Stimulated activated CD8-positive, alpha-beta memory T cell treated with anti-CD3 and anti-CD28 coated beads, Interleukin-4, amount 100 ng/mL, for 1 hour (primary cell): Measurements from ENCODE around the gene CDCA4.
A peak's percentile ranks its signal among the peaks of the same experiment; 100 is the strongest.

Experiments used
- DNase-seq, 2 donors: peaks; one replicate each; pipeline ENCODE4 v3.0.0-alpha.2; 2020; ENCODE audit warnings: low read depth in 2 of 2, low spot score in 1 of 2

The CDCA4 gene

DNA sequence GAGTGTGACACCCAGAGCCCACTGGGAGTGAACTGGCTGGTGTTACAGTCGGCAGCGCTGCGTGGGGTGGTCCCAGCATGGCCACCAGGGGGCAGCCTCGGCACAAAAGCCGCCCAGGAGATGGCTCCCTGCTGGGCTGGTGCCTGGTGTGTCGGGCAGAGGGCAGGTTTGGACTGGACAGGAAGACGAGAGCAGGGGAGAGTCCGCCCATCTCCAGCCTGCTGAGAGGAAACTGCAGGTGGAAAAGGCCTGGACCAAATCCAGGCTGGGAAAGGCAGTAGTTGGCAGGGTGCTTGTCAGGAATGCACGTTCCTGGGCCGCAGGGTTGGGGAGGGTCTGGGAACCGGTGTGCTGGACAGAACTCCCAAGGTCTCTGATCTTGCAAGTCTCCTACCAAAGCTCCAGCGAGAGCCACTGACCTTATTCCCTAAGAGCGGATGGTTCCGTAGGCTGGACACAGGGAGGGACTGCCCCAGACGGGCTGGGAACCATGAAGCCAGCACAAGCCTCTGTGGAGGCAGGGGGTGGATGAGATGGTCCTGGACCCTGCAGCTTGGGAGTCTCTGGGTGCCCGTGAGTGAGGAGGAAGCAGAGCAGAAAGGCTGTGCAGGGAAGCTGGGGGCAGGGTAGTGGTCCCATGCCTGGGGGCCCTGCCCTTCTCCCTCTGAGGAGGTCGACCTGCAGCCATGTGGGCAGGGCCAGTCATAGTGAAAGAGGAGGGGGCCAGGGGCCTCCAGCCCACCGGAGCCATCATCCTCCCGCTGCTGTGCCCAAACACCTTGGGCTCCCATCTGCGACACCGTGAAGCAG lies 44.5 kb downstream of the CDCA4 start:
- DNase-seq = peak; percentile 76 to 79

DNA sequence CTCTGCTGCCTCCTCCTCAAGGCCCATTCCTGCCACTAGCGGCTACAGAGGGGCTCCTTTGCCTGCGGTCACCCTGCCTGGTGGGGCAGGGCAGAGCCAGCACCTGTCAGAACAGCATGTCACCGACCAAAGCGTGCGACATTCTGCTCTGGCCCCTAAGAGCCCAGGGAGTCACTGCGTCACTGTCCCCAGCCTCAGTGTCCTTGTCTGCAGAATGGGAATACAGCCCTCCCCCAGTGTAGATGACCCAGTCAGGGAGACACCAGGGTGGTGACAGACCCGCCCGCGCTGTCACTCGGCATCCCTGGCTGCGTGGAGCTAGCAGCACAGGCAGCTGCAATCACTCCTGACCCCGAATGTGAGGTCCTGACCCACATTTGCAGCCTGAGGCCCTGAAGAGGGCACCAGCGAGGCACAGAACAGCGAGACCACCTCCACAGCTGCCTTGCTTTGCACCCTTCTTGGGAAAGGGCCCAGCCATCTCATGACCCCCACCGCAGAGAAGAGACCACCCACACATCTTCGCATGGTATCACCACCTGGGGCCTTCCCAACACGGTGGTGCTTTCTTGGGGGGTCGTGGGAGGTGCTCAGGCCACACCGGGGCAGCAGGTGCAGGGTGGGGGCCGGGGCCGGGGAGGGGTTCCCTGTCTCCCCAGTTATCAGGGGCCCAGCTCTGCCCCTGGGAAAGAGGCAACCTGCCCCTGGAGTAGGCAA lies 45.2 kb downstream of the CDCA4 start:
- no peak for DNase-seq

DNA sequence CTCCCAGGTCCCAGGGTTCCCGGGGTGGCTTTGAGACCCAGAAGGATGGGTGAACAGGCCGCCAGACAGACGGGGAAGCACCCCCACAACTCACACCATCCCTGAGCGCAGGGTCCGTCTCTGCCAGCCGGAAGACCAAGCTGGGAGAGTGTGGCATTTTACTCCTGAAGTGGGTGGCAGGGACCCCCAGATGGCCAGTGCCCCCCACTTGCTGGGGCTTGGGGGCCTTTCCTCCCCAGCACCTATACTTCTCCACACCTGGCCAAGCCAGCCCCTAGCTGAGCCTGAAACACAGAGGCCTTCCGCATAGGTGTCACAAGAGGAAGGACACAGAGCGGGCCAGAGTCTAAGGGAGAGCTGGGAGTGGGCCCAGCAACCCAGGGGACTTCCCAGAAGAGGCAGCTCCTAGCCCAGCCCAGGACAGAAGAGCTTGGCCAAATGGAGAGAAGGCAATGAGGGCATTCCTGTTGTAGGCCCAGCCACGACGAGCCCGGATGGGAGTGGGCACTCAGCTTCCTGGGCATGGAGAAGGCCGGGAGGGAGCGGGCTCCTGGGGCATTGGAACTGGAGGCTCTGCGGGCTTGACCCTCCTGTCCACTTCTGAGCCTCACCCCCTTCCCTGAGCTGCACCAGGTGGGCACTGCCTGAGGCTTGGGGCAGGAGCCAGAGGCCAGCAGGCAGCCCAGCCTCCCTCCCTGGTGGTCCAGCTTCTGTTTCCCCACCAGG lies 46.1 kb downstream of the CDCA4 start:
- no peak for DNase-seq

DNA sequence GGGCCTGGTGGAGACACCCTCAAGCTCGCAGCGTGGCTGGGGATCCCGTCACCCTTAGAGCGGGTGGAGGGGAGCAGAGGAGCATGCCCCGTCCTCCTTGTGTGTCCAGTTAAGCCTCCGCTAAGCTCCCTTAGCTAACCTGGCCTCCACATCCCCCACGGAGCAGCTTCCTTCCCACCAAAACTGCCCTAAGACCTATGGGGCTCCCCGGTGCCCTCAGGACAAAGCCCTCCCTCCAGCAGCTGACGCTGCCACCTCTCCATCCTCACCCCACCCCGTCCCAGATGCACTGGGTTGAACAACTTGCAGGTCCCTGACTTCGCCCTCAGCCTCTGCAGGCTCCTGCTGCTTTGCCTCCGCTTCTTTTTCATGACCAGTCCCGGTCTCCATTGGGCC lies 46.7 kb downstream of the CDCA4 start:
- DNase-seq = no peak

DNA sequence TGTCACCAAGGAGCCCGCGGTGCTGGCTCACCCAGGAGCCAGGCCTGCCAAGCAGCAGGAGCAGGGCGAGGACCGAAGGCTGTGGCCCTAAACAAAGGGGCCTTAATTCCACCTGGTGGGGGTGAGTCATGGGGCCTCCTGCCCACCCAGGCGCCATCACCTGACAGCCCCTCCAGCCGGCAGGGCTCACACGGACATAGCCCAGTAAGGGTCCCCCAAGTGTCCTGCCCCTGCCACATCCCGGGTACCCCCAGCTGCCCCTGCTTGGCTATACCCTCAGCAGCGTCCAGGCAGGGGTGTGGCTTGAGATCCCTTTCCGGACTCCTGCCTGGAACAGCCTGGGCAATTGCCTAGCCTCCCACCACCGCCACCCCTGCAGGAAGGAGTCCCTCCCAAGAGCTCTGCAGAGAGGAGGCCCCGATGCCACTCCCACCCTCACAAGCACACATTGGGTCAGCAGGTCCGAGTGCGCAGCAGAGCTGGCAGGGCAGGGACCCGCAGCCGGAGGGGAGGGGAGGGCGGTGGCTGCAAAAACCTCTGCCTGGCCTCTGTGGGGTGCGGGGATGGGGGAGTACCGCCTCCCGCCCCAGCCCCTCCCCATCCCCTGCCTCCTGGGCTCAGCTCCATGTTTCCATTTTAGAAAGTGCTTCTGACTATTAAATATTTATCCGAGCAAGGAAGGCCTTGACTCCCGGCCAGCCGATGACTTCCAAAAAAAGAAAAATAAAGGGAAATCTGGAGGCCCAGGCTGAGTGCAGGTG lies 47.3 kb downstream of the CDCA4 start:
- no peak for DNase-seq

DNA sequence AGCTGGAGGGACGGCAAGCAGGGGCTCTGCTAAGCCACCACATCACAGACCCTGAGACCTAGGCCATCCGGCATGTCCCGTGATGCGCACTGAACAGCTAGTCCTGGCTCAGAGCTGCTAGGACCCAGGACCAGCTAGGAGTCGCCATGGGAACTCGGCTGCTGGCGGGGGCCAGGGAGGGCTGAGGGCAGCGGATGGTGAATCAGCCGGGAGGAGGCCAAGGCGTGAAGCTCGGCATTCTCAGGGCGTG lies 47.8 kb downstream of the CDCA4 start:
- no peak for DNase-seq

DNA sequence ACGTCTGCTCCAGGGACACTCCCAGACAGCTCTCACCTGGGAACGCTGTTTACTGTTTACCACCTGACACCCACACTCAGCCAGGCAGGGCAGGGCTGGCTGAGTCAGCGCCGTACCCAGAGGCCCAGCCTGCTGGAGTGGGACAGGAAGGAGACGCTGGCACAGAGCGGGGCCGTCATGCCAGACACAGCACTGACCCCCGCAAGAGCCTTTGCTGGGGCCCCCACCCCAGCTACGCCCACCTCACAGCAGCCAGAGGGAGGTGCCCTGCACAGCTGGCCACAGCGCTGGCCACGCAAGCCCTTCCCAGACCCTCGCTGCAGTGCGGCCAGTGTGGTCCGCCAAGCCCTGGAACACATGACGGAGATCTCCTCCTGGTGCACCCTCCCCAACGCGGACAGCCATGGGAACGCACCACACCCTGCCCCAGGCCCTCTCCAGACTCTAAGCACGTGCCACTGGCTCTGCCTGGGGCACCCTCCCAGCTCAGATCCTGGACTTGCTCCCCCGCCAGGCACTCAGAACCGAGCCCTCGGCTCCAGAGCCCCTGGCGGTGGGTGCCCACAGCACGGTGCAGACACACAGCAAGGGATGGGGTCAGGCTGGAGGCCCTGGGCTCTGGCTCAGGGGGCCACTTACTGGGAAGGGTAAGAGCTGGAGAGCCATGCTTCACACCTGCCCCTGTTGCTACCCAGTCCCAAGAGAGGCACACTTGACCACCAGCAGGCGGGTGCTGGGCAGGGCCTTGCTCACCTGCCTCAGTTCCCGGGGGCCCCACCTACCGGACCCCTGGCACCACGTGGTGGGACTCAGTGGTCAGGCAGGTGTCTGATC lies 48.4 kb downstream of the CDCA4 start:
- no peak for DNase-seq

DNA sequence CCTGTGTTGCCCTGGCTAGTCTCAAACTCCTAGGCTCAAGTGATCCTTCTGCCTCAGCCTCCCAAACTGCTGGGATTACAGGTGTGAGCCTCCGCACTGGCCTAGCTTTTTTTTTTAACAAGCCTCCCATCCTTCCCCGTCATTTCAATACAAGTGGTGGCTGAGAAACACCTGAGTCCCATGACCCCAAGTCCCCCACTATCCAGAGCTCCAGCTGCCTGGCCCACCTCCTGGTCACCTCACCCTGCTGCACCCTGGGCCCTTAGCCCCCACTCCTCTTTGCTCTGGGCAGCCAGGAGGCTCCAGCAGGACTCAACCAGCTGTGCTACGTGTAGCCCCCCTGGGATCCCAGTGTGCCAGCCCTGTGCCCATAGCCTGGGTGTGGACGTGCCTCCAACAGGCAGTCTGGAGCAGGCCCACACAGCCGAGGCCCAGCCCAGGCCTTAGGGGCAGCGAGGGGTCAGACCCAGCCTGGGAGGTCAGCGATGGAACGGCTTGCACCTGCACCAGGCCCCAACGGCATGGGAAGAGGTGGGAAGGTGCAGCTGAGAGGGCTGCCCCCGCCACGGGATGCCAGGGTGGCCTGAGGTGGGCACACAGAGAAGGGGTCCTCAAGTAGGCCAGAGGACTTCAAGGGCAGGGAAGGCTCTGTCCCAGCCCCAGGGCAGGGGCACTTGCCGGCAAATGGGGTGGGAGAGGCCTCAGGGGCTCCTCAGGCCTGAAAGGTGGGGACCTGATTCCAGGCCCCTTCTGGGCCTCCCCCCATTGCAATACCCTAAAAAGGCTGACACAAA lies 49.2 kb downstream of the CDCA4 start:
- no peak for DNase-seq

DNA sequence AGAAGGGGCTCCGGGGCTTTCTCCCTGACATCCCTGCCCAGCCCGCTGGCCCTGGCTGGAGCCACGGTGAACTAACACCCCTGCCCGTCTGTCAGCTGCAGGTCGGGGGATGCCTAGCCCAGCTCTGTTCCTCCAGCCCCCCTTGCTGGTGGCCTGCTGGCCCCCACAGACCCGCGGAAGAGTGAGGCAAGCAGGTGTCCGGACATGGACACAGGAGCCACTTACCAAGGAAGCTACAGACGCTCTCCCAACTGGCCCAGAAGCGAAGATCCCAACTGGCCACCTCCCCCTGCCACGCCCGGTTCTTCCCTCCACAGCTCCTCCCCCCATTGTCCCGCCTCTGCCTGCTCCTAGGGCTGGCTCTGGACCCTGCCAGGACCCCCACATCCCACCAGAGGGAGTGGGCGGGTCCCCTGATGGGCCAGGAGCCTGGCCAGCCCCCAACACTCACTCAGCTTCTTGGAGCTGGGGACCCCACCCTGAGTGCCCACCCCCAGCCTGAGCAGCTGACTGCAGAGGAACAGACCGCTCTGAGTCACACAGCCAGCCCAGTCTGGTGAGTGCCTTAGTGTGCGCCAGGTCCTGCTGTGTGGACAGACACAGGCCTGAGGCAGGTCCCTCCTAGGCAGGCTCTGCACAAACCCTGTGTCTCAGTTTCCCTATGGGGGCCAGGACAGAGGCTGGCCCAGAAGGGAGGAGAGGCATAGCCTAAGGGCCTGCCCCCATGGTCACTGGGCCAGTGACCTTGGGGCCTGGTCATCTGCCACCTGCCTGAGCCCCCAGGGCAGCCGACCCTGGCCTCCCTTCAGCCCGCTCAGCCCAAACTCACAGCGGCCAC lies 50.4 kb downstream of the CDCA4 start:
- no peak for DNase-seq

DNA sequence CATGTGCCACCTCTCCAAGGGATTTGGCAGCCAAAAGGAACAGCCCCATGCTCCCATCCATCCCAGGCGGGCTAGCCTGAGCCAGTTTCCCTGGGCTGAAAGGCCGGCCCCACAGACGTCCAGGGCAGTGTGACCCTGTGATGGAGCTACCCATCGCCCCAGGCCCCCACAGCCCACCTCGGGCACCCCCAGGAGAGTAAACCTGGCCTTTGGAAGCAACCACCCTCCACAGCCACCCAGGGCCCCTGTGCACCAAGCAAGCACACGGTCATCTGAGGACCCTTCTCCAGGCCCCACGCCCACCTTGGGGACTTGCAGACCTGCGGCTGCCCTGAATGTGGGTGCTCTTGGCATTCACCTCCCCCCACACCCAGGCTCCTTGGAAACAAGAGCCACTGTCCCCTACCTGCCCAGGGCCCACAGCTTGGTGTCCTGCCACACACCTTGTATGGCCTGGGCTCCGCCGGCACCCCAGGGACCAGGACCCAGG lies 51.1 kb downstream of the CDCA4 start:
- DNase-seq = no peak

DNA sequence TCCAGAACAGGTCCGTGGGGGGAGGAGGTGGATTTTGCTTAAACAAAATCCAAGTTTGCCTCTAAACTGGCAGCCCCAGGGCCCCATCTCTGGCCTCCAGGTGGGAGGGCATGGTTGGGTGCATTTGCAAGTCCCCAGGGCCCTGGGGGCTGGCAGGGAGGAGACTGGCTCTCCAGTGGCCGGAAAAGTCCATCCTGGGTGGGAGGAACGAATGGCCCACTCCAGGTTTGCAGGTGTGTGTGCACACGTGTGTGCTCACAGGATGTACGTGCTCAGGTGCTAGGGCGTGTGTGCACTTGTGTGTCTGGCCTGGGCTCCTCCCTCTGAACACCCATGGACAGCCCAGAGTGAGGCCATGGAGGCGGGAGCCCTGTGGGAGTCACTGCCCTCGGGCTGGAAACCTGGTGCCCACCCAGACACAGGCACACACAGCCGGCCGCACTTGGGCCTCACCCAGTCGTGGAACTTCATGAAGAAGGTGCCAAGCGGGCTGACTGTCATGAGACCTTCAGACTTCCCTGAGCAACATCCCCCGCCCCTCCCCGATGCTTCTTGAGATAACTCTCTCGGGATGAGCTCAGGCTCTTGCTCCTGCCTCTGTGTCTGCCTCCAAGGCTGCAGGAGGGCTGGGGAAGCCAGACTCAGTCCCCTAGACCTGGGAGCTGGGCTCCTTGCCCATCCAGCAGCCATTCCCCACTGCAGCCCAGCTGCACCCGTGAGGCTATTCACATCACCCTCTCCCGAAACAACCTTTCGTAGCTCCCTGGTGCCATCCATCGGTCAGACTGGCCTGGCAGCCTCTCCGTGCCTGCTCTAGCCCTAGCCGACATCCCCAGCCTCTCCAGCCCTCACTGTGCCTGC lies 52.1 kb downstream of the CDCA4 start:
- no peak for DNase-seq

DNA sequence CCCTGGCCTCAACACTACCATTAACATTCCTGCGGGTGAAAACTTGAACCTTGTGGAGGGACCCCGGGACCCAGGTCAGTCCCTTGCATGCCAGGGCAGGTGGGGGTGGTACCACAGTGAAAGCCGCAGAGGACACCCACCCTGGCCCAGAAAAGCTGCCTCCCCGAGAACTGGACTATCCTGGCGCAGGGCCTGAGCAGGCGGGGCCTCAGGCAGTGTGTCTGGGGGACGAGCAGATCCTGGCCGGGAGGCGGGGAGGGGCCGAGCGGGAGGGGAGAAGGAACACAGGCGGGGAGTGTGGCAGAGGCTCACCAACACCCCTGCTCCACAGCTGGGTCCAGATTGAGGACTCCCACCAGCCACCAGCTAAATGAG lies 52.7 kb downstream of the CDCA4 start:
- no peak for DNase-seq

DNA sequence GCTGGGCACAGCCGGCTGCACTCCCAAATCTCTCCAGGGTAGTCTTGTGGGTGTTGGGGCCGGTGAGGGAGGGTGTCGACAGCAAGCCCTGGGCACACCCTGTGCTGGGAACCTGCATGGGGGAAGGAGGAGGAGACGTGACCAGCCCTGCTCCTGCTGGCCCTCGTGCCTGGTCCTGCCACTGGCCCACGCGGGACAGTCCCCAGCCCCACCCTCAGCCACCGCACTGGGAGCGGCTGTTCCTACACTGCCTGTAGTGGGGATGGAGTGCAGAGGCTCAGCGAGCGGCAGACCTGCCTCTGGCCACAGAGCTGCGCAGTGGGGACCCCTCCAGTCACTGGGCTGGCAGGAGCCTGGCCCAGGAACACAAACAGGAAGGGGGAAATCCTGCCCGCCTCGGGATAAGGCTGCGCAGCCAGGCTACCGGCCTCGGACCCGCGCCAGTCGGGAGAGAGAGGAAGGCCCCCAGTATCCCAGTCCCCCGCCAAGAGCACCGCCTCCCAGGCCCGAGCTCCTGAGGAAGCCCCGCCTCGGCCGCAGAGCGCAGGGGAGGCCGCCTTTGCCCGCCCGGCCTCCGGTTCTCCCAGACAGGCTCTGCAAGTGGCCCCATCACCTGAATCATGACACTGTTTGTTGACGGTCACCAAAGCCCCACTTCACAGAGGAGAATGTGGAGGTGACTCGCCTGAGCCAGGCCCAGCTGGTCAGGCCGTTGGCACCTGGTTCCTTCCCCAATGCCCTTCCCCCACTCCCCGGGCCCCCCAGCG lies 53.3 kb downstream of the CDCA4 start:
- no peak for DNase-seq

DNA sequence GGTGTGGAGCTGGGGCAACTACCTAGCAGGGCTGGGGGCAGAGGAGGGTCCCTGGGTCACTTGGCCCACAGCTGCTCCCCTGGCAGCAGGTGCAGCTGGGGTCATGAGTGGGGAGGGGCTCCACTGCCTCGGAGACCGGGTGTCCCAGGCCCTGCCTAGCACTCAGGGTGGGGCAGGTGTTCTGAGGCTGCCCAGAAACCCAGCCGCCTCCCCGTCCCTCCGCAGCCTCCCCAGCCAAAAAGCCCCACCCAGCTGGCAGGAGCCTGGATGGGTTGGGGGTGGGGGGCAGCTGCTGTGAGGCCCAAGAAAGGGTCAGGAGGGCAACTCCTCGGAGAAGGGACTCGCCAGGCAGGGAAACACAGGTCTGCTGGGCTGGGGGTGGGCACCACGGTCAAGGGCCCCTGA lies 53.9 kb downstream of the CDCA4 start:
- no peak for DNase-seq

DNA sequence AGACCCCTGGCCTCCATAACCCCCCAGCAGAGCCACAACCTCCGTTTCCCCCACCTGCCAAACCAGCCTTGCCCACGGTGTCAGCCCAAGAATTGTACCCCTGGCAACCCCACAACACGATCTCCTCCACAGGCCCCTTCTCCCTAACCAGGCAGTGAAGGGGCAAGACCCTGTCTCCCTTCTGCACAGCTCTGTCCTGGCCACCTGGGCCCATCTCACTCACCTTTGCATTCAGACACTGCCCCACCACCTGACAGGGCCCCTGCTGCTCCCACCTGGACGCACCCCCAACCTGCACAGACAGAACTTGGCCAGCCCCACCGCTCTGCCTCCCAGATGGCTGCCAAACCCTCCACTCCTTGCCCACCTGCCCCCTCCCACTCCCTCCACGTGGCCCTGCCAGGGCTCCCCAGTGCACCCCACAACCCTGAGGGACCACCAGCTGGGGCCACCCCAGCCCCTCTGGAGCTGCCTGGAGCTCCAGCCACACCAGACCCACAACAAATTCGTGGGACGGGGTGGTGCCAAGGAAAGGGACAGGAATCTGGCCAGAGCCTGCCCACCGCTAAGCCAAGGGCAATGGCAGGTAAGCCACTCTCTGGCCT lies 54.5 kb downstream of the CDCA4 start:
- no peak for DNase-seq

DNA sequence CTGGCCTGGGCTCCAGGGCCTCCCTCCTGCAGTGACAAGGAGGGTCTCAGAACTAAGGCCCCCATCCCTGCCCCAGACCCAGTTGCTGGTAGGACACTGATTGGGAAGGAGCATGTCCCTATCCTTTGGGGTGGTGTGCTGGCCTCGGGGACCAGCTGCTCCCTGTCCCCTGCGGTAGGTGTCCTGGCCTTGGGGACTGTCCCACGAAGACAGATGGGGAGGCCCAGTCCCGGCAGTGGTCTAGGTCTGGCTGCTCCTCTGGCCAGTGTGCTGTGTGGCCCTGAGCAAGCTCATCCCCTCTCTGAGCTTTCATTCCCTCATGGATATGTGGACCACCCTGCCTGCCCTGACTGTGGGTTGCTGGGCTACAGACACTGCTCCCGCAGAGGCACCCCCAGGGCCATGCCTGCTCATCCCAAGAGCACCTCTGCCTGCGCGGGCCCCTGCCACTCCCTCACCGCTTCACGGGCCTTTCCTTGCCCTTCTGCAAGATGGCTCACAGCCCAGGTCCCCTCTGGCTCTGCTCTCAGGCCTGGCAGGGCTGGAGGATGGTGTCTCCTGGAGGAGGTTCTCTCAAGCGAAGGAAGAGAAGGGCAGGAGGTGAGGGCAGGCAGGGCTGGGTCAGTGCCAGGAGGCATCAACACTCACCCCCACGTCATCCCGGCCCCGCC lies 55.2 kb downstream of the CDCA4 start:
- DNase-seq = no peak
